ENCODE results near the gene LMX1B. TPM values are rescaled to one million over a fixed set of nuclear protein-coding genes. Genes with fewer than 3 reads are reported as not detected.

LMX1B gene
- total and polyA plus RNA-seq, 2 of the 4 experiments (the other 2 are of a cell fraction), result not detected

GRCh38 chr9:126676685-126677143 lies 63.0 kb downstream of the LMX1B start:
- no peak overlapping the region for H2BK20ac ChIP-seq (ENCODE audit: low read depth, low read length)
- ChIA-PET CTCF (no interaction called here), POLR2A (ENCODE audit: unreplicated experiment) (no interaction called here)
- H2AK5ac ChIP-seq (ENCODE audit: low read depth, low read length), result no peak overlapping the region
- intact Hi-C loops (cut with micrococcal nuclease) (no loop called here), dilution Hi-C loops (cut with HindIII; ENCODE audit: low sequenced_read_pairs, unreplicated experiment) (no loop called here), in situ Hi-C loops (cut with MboI; ENCODE audit: low sequenced_read_pairs) (no loop called here)
- H2BK120ac ChIP-seq (ENCODE audit: low read depth, low read length), result no peak overlapping the region
- no TSS peak for BruUV-seq (replicated peaks)
- H3K4me1 ChIP-seq (ENCODE audit: control insufficient read depth, insufficient read depth, low read length), result no peaks in the 10 kb centered on the region
- H3K9me1 ChIP-seq (ENCODE audit: insufficient read depth, low read length), result no peaks in the 10 kb centered on the region
- H3K9ac ChIP-seq (ENCODE audit: low read depth, low read length), result no peak overlapping the region
- no peak overlapping the region for H3K56ac ChIP-seq (ENCODE audit: extremely low read depth, insufficient read depth, low read length)
- WGBS, 2 experiments (ENCODE audit: extremely low coverage in 2 of 2, insufficient read length in 1 of 2), result no CpG with 5 or more reads among the region's 24 CpGs
- ATAC-seq (ENCODE audit: low read depth), result no peak
- no peak overlapping the region for H2BK5ac ChIP-seq (ENCODE audit: low read depth, low read length, poor library complexity, severe bottlenecking)
- no peak overlapping the region for H2BK15ac ChIP-seq (ENCODE audit: low read depth, low read length)
- H3K9me3 ChIP-seq (ENCODE audit: control insufficient read depth, insufficient read depth, low read length), result peaks cover 6% of the 10 kb centered on the region
- H4K8ac ChIP-seq (ENCODE audit: low read depth in 2 of 2, low read length in 2 of 2), result no peak overlapping the region
- TF ChIP-seq CEBPB (IDR thresholded peaks at IDR 0.05; ENCODE audit: low read depth, low read length), result no peak
- TF ChIP-seq RFX5 (IDR thresholded peaks at IDR 0.05; ENCODE audit: low read depth, low read length), result no peak
- TF ChIP-seq, protein P1, sequence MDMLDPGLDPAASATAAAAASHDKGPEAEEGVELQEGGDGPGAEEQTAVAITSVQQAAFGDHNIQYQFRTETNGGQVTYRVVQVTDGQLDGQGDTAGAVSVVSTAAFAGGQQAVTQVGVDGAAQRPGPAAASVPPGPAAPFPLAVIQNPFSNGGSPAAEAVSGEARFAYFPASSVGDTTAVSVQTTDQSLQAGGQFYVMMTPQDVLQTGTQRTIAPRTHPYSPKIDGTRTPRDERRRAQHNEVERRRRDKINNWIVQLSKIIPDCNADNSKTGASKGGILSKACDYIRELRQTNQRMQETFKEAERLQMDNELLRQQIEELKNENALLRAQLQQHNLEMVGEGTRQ (IDR thresholded peaks at IDR 0.05; ENCODE audit: low read depth, low read length), result no peak
- no peak for TF ChIP-seq NFE2L2 (IDR thresholded peaks at IDR 0.05; ENCODE audit: low read depth, low read length)
- no peak for TF ChIP-seq ELK1 (IDR thresholded peaks at IDR 0.05; ENCODE audit: borderline replicate concordance, low read depth, low read length)
- no peak overlapping the region for H3K4me2 ChIP-seq (ENCODE audit: low read depth, low read length)
- no peaks in the 10 kb centered on the region for H3K79me1 ChIP-seq (ENCODE audit: low read depth in 1 of 2, low read length in 2 of 2)
- no peaks in the 10 kb centered on the region for H3K36me3 ChIP-seq (ENCODE audit: control insufficient read depth, insufficient read depth, low read length)
- H4K20me1 ChIP-seq (ENCODE audit: insufficient read depth, low read length), result no peaks in the 10 kb centered on the region
- no peak overlapping the region for H3K23ac ChIP-seq (ENCODE audit: low read depth, low read length)
- H3K27ac ChIP-seq (ENCODE audit: insufficient read depth, low read length), result no peak overlapping the region
- peak overlapping the region; percentile 33 for H2AFZ ChIP-seq (replicated peaks; ENCODE audit: low read length, poor library complexity)
- no peak overlapping the region for H3K4ac ChIP-seq (ENCODE audit: low read depth, low read length)
- no peak for DNase-seq
- no peak overlapping the region for H3K14ac ChIP-seq (replicated peaks; ENCODE audit: low read depth, low read length)
- no peak overlapping the region for H3K18ac ChIP-seq (ENCODE audit: low read depth, low read length)
- no peak overlapping the region for H3K4me3 ChIP-seq (ENCODE audit: insufficient read depth, low read depth, low read length)
- no peak overlapping the region for H4K5ac ChIP-seq (ENCODE audit: low read depth, low read length)
- H2AK9ac ChIP-seq (replicated peaks; ENCODE audit: low read depth, low read length, poor library complexity), result no peak overlapping the region
- H3K27me3 ChIP-seq (ENCODE audit: control insufficient read depth, insufficient read depth, low read length), result peaks cover 74% of the 10 kb centered on the region
- H4K91ac ChIP-seq (ENCODE audit: insufficient read depth, low read depth, low read length), result no peak overlapping the region

All from IMR-90 (cell line).